SHP77 (cell line): ENCODE data around the gene CHCHD6.

Experiments used
- DNase-seq, 2 experiments: peaks; one replicate each; lab custom pipeline; 2025; lab: John Stamatoyannopoulos, UW

CHCHD6 gene

DNA sequence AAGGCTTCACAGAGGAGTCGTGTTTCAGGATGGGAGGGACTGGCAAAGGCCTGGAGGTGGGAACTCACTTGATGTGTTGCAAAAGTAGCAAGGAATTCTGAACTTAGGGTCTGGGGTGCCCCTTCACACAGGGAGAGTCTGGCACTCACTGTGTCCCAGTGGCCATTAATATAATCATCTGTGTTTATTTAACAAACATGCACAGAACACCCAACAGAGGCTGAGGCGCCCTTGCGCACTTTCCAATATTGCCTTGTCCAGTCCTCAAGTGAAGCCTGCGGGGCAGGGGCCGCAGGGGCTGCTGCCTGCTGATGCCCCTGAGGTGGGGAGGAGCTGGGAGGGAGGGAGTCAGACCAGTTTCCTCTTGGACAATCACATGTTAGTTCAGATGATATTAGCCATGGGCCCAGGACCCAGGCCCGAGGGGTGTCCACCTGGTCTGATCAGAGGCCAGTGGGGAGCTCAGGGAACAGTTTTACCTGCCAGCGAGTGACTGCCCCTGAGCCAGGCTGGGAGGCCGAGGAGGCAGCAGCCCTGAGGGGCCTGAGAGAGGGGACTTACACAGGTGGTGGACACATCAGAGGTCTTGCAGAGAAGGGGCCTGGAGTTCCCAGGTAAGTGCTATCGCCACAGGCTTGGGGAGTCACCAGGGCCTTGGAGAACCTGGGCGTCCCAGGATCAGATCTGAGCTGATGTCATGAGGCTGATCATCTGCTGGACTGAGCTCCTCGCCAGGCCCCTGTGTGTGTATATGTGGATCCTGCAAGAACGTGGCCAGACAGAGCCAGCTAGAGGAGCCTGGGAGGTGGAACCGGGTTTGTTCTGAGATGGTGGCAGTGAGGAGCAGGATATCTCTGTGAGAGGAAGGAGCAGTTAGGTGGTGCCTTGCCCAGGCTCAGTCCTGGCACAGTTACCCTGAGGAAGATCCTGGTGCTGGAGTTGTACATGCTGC lies 35.3 kb upstream of the CHCHD6 start:
- DNase-seq, result no peak

DNA sequence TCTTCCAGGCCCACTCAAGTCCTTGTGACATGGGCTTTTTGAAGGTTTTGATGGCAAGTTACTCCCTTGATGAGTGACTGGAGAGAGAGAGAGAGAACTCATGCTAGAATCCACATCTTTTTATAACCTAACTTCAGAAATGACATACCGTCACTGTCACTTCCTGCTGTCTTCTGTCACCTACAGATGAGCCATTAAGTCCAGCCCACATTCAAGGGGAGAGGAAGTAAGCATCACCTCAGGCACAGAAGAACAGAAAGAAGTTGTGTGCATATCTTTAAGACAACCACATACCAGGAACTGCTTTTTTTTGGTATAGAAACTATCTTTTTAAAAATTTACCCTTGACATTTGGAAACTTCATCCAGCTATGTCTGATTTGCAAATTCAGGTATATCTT lies 32.5 kb upstream of the CHCHD6 start:
- no peak for DNase-seq

DNA sequence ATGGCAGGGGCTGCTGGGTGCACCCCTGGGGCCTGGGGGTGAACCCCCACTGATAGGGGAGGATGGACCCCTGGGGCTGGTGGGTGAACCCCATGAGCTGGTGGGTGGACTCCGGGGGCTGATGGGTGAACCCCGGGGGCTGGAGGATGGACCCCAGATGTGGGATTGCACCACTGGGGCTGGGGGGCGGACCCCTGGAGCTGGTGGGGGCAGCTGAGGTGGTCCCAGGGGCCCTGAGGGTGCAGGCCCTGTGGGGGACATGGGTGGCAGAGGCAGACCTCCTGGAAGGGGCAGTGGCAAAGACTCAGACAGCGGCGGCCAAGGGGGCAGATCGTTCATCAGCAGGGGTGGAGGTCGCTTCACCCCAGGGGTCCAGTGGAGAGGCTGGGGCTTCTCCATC lies 31.7 kb upstream of the CHCHD6 start:
- no peak for DNase-seq

DNA sequence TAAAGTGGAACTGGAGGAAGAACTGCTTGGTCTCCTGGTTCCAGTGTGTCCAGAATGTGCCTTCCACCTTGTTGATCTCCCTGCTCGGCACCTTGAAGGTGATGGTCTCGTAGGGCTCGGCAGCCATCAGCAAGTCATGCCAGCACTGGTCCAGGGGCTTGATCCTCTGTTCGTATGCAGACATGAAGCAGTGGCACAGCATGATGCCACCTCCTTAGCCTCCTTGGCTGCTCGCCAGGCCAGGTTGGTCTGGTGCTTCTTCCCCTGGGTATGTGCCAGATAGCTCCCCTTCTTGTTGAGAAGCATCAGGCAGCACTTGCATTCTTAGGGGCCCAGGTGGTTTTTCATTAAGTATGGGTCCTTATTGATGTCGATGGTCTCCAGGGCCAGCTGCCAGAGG lies 31.3 kb upstream of the CHCHD6 start:
- no peak for DNase-seq

DNA sequence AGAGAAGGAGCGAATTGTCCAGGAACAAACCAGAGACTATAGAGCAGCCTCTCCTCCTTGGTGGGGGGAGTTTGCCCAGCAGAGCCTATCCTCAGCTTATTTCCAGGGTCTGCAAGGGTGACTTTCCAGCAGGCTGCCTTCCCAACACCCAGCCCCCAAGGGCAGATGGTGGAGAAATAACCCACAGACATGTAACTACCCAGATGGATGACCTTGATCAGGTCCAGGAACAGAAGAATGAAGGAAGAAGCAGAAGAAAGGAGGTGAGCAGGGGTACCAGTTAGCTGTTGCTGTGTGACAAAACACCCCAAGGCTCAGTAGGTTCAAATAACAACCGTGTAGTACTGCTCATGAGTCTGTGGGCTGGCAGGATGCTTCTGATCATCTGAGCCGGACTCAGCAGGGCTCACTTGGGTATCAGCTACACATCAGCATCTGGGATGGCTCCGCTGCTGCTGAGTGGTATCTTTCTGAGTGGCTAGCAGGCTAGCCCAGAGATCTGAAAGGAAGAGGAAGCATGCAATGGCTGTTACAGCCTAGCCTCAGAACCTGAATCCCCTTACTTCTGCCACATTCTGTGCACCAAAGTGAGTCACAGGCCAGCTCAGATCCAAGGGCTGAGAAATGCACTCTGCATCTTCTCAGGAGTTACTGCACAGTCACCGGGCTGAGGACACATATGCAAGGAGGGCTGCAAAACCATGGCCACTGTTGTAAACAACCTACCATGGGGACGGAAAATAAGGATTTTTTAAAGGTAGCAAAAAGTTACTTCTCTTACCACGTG lies 26.9 kb upstream of the CHCHD6 start:
- no peak for DNase-seq

DNA sequence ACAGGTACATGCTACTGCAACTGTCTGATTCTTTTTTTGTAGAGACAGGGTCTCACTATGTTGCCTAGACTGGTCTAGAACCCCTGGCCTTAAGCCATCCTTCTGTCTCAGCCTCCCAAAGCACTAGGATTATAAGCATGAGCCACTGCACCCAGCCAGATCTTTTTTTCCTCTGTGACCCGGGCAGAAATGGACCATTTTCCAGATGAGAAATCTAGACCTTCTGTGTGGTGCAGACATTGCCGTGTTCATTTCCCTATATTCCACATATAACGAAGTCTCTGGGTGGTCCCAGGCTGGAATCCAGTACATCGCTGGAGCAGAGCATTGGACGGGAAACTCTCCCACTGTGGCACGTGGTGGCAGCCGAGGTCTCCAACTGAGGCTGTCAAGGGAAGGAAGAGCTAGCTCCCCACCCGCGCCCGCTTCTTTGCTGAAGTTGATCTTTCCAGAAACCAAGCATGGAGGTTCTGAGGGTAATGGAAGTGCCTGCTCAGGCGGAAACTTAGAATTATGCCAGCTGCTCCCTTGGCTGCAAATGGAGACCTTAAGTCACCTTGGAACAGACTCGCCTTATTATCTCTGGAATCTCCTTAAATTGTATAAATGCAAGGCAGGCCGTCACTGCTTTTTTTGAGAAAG lies 26.1 kb upstream of the CHCHD6 start:
- DNase-seq, result no peak

DNA sequence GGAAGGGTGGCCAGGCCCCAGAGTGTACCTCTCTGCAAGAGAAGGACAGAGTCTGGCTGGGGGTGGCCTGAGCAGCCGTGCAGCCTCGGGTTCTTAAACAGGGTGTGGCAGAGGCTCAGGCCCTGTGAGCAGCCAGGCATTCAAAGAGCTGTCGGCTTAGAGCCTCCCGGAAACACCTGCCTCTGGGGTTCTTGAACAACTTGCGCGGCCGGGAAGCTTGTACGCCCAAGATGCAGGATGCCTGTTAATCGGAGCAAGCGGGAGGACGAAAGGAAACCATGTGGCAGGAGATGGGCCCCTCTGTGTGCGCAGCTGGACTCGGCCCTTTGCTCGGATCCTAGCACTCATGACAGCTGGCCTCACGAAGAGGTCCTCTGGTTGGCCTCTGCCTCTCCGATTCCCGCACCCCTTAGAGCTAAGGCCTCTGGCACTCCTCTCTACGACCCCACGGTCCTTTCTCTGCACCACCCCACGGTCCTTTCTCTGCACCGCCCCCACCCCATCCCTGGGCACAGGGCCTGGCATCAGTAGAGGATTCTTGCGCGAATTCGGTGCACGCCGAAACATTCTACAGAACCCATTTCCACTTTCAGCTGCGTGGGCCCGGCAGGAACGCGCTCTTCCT lies 25.2 kb upstream of the CHCHD6 start:
- peak; percentile 18 to 40 for DNase-seq

DNA sequence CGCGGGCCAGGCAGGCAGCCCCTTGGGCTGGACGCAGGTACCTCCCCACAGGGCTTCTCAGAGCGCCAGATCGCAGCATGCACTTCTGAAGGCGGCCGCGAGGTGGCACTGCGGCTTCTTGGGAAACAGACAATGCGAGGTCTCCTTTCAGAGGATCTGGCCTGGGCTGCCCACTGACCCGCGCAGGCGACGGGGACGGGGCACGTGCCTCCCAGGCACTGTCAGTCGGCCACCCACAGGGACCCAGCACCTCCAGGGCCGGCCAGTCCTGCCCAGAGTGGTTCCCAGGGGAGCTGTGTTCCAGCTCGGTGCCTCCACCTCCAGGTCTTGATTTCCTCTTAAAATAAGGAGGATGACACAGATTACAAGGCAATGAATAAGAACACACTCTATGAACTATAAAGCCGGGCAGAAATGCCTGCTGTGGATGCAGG lies 24.7 kb upstream of the CHCHD6 start:
- peak; percentile 50 to 75 for DNase-seq

DNA sequence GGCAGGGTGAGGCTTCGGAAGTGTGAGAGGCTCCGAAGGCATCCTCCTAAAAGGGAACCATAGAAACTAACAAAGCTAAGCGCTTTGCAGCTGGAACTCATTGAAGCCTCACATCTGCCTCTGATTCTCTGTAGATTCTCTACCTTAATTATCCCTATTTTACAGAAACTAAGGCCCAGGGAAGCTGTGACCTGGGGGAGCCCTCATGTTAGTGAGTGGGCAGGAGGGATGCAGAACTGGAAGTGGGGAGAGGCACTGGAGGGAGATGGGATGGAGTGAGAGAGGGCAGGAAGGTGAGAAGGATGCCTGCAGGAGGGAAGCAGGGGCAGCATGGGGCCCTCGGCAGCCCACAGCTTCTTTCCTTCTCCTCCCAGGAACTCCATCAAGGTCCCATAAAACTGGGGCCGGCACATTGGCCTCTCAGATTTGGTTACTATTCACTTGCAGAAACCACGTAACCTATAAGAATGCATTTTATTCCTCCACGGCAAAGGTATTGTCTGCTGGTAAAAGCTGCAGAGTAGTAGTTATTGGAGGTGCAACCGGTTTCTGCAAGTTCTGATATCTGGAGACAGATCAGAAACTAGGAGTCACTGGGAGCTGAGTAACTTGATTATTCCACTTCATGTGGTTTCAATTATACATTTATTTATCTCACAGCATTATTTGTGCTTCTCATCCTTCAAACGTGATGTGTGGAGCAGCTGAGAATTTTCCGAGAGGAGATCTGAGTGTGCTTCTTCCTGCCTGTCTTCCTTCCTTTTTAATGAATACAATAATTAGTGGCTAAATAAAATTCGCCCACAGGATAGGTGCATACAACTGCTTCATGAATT lies 24.0 kb upstream of the CHCHD6 start:
- no peak for DNase-seq

DNA sequence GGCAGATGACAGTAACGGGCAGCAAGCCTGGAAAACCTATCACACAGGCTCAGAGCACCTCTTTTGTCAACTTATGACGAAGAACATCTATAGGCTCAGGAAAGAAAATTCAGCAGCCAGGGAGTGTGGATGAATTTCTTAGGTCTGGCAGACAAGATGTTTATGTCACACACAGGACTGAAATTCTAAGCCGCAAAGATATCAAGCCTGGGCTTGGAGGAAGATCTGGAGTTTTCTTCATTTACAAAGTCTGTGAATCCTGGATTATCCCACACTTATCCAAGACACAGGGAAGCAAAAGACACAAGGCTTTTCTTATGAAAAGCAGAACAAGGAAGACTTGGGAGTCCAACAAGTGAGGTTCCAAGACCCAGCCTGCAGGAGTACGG lies 23.4 kb upstream of the CHCHD6 start:
- no peak for DNase-seq

DNA sequence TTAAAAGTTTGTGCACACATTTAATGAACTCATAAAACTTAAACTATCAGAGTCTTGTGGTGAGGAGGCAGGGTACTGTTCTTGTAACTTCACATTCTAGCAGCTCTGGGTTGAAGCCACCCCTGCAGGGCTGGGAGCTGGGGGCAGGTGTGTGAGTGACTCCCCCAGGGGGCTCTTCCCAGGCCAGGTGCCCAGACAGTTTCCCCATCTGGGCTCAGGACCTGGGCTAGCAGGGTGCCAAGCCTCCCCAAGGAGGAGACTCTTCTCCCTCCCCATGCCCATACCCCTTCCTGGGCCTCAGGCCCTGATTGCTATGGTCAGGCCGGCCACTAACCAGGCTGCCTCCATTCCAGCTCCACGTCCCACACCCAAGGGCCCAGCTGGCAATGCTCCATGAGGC lies 22.0 kb upstream of the CHCHD6 start:
- no peak for DNase-seq

DNA sequence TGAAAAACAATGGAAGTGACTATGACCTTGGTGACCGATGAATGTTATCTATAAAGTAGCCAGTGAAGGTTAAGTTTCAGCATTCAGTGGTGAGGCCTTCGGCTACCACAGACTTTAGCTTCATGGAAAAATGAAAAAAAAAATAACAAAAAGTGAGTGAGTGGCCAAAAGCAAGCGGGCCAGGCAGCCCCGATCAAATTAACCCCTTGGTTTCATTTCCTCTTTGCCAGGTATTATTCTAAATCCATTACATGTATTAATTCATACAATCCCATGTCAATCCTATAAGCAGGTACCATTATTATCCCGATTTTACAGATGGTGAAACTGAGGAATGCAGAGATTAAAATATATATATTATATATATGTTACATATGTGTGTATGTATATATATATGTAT lies 21.0 kb upstream of the CHCHD6 start:
- no peak for DNase-seq

DNA sequence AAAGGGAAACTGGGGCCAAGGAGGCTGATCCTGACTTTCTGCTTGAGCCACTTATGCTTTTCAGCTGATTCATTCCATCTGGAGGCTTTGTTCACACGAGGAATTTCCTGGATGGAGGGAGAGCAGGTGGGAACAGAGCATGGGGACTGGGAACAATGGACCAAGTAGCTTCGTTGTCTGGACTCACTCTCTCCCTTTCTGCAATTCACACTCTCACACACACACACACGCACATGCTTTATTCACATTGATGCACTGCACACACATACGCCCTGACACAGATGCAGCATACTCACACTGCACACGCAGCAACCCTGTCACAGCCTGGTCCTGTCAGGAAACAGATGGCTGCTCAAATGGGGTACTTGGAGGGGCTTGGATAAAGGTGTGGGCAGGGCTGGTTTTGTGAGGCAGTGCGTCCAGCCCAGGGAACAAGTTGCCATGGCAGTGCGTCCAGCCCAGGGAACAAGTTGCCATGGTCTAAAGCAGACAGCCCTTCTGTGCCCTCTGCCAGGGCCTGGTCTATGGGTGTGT lies 19.8 kb upstream of the CHCHD6 start:
- DNase-seq, result peak in 1 of 2 experiments; percentile 9

DNA sequence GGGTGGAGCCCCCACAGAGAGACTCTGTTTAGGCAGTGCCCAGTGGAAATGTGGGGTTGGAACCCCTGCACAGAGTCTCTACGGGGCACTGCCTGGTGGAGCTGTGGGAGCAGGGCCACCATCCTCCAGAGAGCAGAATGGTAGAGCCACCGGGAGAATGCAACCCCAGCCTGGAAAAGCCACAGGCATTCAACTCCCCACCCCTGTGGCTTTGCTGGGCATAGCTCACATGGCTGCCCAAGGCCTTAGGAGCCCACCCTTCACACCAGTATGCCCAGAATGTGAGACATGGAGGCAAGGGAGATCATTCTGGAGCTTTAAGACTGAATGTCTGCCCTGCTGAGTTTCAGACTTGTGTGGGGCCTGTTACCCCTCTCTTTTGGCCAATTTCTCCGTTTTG lies 19.0 kb upstream of the CHCHD6 start:
- no peak for DNase-seq

DNA sequence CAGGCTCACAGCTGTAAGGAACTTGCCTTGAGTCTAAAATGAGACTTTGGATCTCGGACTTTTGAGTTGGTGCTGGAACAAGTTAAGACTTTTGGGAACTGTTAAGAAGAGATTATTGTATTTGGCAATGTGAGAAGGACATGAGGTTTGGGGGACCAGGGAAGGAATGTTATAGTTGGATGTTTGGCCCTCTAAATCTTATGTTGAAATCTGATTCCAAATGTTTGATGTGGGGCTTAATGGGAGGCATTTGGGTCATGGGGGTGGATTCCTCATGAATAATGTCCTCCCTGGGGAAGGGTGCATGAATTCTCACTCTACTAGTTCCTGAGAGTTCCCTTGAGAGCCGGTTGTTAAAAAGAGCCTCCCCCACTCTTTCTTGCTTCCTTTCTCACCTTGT lies 18.5 kb upstream of the CHCHD6 start:
- DNase-seq, result no peak

DNA sequence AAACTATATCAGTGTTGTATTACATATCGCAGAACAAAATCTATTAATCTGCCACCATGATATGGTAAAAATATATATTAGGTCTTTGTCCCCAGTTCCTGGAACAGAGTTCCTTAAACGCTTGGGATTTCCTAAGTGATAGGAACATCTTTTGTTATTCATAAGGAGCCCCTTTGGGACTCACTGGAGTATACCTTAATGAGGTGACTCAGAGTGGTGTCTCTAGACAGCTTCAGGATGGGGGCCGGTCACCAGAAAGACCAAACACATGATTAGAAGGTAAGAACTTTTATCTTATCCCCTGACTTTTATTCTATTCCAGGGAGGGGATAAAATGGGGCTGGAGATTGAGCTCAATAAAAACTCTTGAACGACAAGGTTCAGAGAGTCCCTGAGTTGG lies 12.3 kb upstream of the CHCHD6 start:
- DNase-seq, result no peak

DNA sequence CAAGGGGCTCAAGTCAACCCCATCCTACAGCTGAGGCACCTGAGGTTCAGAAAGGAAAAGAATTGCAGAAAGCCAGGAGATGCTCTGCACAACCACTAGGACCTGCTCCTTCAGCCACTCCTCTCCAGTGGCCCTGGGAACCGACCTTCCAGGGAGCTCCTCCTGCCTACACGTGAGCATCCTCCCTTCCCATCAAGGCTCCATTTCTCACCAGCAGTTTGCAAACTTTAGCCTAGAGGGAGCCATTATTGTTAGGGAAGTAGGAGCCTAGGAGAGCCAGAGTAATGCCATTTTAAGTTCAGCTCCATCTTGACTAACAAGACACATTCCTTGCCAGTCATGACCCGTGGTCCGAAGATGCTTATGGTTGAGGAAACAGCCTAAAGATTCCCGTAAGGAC lies 11.2 kb upstream of the CHCHD6 start:
- DNase-seq, result no peak

DNA sequence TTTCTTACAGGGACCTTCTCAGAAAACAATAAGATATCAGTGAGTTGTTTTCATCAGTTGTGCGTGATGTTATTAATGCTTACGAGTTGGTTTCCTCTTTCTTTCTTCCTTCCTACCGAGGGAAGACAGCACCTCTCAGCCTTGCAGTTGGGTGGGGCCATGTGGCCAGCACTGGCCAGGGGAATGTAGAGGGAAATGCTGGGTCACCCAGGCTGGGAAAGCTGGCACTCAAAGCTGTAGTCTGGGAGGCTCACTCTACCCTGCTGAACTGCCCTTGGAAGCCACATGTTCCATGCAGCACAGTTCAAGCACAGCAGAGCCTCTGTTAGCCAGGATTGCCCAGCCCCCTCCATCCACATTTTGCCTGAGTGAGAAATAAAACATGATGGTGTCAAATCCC lies 10.1 kb upstream of the CHCHD6 start:
- no peak for DNase-seq

DNA sequence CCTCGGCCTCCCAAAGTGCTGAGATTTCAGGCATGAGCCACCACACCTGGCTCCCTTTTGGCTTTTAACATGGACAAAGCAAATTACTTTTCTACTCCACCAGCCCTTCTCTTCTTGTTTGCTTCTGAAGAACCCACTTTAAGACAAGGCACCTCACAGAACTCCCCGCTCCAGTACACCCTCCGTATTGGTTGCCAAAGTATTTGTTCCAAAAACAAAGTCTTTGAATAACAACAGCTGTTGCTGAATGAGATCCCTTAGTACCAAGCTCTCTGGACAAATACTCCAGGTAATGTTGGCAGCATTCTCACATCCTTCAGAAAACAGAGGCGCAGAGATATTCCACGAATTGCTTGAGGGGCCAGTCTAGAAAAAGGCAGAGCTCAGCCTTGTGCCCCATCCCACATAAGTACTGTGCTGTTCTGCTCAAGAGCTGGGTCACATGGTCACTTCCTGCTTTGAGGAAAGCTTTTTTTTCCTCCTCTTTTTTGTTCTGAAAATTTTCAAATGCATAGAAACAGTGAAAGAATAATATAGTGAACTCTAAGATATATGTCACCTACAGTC lies 7.3 kb upstream of the CHCHD6 start:
- no peak for DNase-seq

DNA sequence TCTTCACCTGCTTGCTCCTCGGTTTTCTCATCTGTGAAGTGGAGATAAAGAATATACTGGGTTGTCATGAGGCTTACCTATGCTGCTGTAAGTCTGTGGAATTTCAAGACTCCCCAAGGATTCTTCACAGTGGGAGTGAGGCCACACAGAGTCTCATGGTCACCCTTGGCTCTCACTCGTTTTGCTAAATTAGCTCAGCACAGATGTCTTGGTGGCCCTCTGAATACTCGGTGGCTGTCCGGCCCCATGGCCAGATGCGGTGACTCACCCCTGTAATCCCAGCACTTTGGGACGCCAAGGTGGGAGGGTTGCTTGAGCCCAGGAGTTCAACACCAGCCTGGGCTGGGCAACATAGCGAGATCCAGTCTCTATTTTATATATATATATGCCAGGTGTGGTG lies 5.0 kb upstream of the CHCHD6 start:
- no peak for DNase-seq
